D721Med (cell line): ENCODE data around the gene IGFALS.

ENCODE experiments used
- DNase-seq: peaks from one replicate; pipeline ENCODE4 v3.0.0; 2011; ENCODE audit warnings: low spot score; ENCODE audit not compliant: insufficient read length
- FAIRE-seq: peaks from 2 replicates; lab custom pipeline; 2011; peaks lifted over from hg19 to GRCh38; lab: Jason Lieb, UNC
- CTCF ChIP-seq: IDR thresholded peaks from 2 replicates; pipeline ENCODE4 v1.5.1; 2012; ENCODE audit warnings: mild to moderate bottlenecking, control low read depth; ENCODE audit not compliant: insufficient read depth; ENCODE audit errors: missing control alignments

IGFALS gene

GRCh38 chr16:1746693-1747195, 46.8 kb downstream of the IGFALS start:
- TF ChIP-seq CTCF = no peak
- DNase-seq (no peak), FAIRE-seq (no peak)

GRCh38 chr16:1745900-1746692, 47.4 kb downstream of the IGFALS start:
- TF ChIP-seq CTCF = no peak
- DNase-seq (no peak), FAIRE-seq (no peak)

GRCh38 chr16:1745181-1745899, 48.2 kb downstream of the IGFALS start:
- TF ChIP-seq CTCF = no peak
- DNase-seq = no peak
- no peak for FAIRE-seq

GRCh38 chr16:1744338-1744840, 49.1 kb downstream of the IGFALS start:
- no peak for FAIRE-seq
- no peak for TF ChIP-seq CTCF
- no peak for DNase-seq

DNA sequence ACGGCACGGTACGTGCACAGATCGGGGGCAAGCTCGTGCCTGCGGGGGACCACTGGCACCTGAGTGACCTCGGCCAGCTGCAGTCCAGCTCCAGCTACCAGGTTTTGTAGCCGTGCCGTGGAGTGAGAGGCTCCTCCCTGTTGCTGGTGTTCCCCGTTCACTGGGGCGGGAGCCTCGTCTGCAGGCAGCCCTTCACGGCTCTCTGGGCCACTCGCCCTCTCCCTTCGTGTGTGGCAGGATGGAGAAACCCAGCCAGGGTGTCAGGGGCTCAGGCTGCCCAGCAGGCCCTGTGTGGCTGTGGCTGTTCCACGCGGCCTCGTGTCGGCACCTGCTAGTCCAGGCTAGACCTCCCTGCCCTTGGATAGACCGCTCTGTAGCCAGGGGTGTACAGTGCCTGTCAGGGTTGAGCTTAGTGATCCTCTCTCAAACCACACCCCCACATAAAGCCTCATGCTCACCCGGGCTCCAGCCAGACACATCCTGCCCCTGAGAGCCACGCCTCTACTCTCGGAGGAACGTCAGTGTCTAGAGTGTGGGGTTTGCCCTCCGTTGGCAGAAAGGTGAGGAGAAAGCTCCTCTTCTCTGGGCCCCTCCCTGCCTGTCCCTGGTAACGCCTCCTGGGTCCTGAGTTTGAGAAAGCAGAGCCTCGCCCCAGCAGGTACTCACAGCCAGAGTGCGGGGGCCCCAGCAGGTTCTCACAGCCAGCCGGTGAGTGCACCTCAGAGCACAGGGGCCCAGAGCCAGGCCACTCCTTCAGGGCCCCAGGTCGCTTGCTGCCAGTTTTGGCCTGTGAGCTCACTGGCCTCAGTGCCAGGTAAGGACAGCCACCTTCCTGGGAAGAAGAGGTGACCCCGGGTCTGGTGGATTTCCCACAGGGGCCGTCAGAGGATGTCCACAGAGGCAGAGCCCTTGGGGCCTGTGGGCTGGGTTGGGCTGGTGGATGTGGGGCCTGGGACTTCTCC, 49.8 kb downstream of the IGFALS start:
- FAIRE-seq = no peak
- DNase-seq = no peak
- no peak for TF ChIP-seq CTCF

DNA sequence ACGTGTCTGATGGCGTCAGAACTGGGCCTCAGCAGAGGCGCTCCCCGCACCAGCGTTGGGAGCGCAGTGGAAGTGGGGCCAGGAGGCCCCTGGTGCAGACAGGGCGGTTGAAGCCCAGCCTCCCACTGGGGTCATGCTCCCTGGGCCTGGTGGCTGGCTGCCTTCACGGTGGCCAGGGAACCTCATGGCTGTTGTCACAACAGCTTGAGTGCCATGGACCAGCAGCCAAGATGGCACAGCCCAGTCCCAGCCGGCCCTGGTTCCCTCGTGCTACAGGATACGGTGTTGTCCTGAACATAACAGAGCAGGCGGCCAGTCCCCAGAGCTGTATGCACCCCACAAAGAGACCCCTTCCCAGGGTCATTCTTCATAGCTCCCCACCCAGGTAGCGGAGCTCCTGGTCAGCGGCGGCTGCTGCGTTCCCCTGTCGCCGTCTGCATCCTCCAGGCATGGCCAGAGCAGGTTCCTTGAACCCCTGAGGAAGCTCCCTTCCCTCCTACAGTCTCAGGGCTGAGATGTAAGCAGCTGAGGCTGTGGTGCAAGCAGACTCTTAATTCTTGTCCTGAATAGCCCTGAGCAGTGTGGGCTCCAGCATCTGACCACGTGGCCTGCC, 51.8 kb downstream of the IGFALS start:
- TF ChIP-seq CTCF = no peak
- DNase-seq (no peak), FAIRE-seq (no peak)
